ENCODE measurements around the gene MRPL10. TPM values are rescaled to one million over a fixed set of nuclear protein-coding genes. Genes with fewer than 3 reads are reported as not detected.
A peak's percentile ranks its signal among the peaks of the same experiment; 100 is the strongest.

Gene MRPL10
- total and polyA plus RNA-seq, 2 of the 8 experiments (the other 6 are each of a cell fraction or from before 2014, with no cell fraction given), result 85.3 to 214 TPM

- no peak for TF ChIP-seq TAF7 (optimal IDR thresholded peaks at IDR 0.05; ENCODE audit: borderline replicate concordance, low read depth, low read length)
- peak; percentile 16; the same call in 1 of the 2 replicates for TF ChIP-seq NRF1 (IDR thresholded peaks at IDR 0.05; ENCODE audit: low read depth, low read length)
- TF ChIP-seq ASH2L (IDR thresholded peaks at IDR 0.05; ENCODE audit: low read length), result peak; percentile 75
- TF ChIP-seq SRF (IDR thresholded peaks at IDR 0.05; ENCODE audit: low read depth, low read length), result no peak
Measured at GRCh38 chr17:47840742-47841487, 9.6 kb upstream of the MRPL10 start, which contains the start of gene SCRN2 (continued).

All from H1 (cell line).